Activated CD8-positive, alpha-beta T cell treated with anti-CD3 and anti-CD28 coated beads, Interleukin-2, amount 10 ng/mL, durations not matched to agents 7 days and 5 days (primary cell): ENCODE data around the gene TNNC1. TPM values are rescaled to one million over a fixed set of nuclear protein-coding genes. Genes with fewer than 3 reads are reported as not detected.

Source experiments
- ATAC-seq: fragments of 150-1000 bp; cut with Tn5 transposase; one replicate; pipeline ENCODE4 v1.10.0; 2021; ENCODE audit warnings: moderate library complexity
- CTCF ChIA-PET: fragments of 350-600 bp; sonication (Branson Sonifier 250); formaldehyde crosslinking; loops from one replicate; lab custom pipeline; 2021; ENCODE audit warnings: antibody characterized with exemption; lab: Charles Lee
- POLR2A ChIA-PET: fragments of 350-600 bp; sonication (Branson Sonifier 250); formaldehyde crosslinking; loops from one replicate; lab custom pipeline; 2021; ENCODE audit warnings: antibody characterized with exemption; lab: Charles Lee
- DNase-seq: peaks from one replicate; pipeline ENCODE4 v3.0.0-alpha.2; 2020
- H3K27ac Mint-ChIP-seq: one replicate; pipeline ENCODE4 v1.8.0; 2021; ENCODE audit warnings: mild to moderate bottlenecking, mixed read lengths
- H3K27me3 Mint-ChIP-seq: one replicate; pipeline ENCODE4 v1.8.0; 2021; ENCODE audit warnings: low read depth, mixed read lengths
- H3K36me3 Mint-ChIP-seq: one replicate; pipeline ENCODE4 v1.8.0; 2021; ENCODE audit warnings: low read depth, mixed read lengths
- H3K4me1 Mint-ChIP-seq: one replicate; pipeline ENCODE4 v1.8.0; 2021; ENCODE audit warnings: low read depth, mixed read lengths
- H3K4me3 Mint-ChIP-seq: one replicate; pipeline ENCODE4 v1.8.0; 2021; ENCODE audit warnings: mild to moderate bottlenecking, mixed read lengths
- H3K9me3 Mint-ChIP-seq: one replicate; pipeline ENCODE4 v1.8.0; 2022; ENCODE audit warnings: mixed read lengths; ENCODE audit not compliant: insufficient read depth
- total RNA-seq, 2 experiments: library from RNA; stranded (reverse); gene quantifications; one replicate each; pipeline ENCODE4 v1.2.3, GENCODE V29; 2021

Gene TNNC1
- total RNA-seq, 2 experiments from 2014 or later = 0.84 to 2.1 TPM

- no peak for DNase-seq
Measured at GRCh38 chr3:52481819-52482521, 28.1 kb upstream of the TNNC1 start.

GRCh38 chr3:52480768-52481715 is 27.2 kb upstream of the TNNC1 start:
- ChIA-PET POLR2A (no interaction called here), CTCF (no interaction called here)
- Mint-ChIP-seq H3K9me3 (no peaks in the 10 kb centered on the region), H3K27ac (peak overlapping the region; percentile 37), H3K4me3 (no peak overlapping the region), H3K4me1 (no peaks in the 10 kb centered on the region), H3K36me3 (peaks cover 37% of the 10 kb centered on the region), H3K27me3 (no peaks in the 10 kb centered on the region)
- DNase-seq = no peak
- no peak for ATAC-seq

More at GRCh38 chr3:52481819-52482521, 28.1 kb upstream of the TNNC1 start:
- Mint-ChIP-seq H3K4me1 (no peaks in the 10 kb centered on the region), H3K36me3 (peaks cover 32% of the 10 kb centered on the region), H3K27ac (no peak overlapping the region), H3K4me3 (no peak overlapping the region), H3K9me3 (no peaks in the 10 kb centered on the region), H3K27me3 (no peaks in the 10 kb centered on the region)
- ATAC-seq = no peak
- CTCF ChIA-PET = interaction anchor here (0.8 to 1.8 kb wide), 3 partner anchors 8 to 34 kb away, joined by 3 to 5 read pairs (median 3); no protein-coding TSS in a partner anchor
- POLR2A ChIA-PET = interaction anchor here (0.6 kb wide), 1 partner anchor 12 kb away, joined by 3 read pairs; no protein-coding TSS in a partner anchor

DNA sequence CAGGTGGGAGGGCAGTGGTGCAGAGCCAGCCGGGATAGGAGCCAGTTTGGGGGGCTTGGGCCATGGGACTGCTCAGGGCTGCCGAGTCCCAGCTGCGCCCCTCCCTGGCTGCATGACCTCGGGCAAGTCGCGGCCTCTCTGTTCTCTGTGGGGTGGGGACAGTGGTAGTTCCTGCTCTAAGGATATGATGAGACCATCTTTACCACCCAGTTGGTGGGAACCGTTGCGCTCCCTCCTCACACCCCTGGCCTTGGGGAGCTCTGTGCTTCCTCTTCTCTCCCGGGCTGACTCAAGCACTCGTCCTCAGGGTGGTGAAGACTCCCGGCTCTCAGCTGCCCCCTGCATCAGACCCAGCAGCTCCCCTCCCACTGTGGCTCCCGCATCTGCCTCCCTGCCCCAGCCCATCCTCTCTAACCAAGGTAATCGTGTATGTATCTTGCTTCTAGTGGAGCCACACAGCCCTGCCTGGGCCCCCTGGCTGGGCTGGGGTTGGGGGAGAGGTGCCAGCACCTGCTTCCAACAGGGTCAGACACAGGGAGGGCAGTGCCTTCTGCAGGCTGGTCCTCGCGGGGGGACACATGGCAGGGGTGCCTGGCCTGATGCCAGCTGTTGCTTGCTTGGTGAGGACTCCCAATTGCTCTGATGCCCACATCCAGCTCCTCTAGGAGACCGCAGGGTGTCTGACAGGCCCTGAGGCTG is 26.2 kb upstream of the TNNC1 start:
- no peak overlapping the region for H3K27ac Mint-ChIP-seq
- no peak overlapping the region for H3K4me3 Mint-ChIP-seq
- H3K9me3 Mint-ChIP-seq = no peaks in the 10 kb centered on the region
- no peaks in the 10 kb centered on the region for H3K4me1 Mint-ChIP-seq
- POLR2A ChIA-PET = interaction anchor here (0.8 kb wide), 1 partner anchor 15 kb away, joined by 4 read pairs; the partner anchor contains the start of gene STAB1
- H3K36me3 Mint-ChIP-seq = peaks cover 42% of the 10 kb centered on the region
- no peaks in the 10 kb centered on the region for H3K27me3 Mint-ChIP-seq
- no peak for DNase-seq
- CTCF ChIA-PET = no interaction called here
- ATAC-seq = no peak

DNA sequence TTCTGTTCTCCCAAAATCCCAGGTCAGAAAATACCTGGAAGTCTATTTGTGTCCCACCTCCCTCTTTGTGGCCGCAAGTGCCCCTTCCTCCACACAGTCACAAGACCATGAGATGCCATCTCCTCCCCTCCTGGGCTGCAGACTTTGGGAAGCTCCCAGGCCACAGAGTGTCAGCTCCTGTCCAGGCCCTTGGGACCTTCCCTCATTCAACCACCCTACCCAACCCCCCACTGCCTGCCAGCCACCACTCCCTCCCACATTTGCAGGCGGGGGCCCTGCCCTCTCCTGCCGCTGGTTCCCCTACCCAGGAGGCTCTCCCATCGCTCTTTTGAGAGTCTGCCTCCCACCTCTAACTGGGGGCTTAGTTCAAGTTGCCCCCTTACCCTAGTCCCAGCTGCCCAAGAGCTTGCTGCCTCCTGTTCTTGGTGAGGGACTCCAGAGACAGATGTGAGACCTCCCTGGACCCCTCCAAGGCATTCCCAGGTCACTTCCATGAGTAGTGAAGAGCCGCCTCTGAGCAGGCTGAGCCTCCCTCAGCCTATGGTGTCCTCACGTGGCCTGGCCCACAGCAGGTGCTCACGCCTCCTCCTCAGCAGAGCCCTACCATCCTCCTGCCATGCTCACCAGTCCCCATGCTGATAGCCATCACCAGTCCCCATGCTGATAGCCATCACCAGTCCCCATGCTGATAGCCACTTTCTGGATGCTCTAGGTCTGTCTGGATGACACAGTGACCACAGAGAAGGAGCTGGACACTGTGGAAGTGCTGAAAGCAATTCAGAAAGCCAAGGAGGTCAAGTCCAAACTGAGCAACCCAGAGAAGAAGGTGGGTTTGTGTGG is 25.4 kb upstream of the TNNC1 start:
- CTCF ChIA-PET = no interaction called here
- H3K4me3 Mint-ChIP-seq = no peak overlapping the region
- H3K9me3 Mint-ChIP-seq = no peaks in the 10 kb centered on the region
- DNase-seq = no peak
- POLR2A ChIA-PET = interaction anchor here (0.8 kb wide), 1 partner anchor 16 kb away, joined by 4 read pairs; the partner anchor contains the start of gene STAB1
- H3K4me1 Mint-ChIP-seq = no peaks in the 10 kb centered on the region
- no peak overlapping the region for H3K27ac Mint-ChIP-seq
- no peak for ATAC-seq
- H3K27me3 Mint-ChIP-seq = no peaks in the 10 kb centered on the region
- H3K36me3 Mint-ChIP-seq = peaks cover 46% of the 10 kb centered on the region

DNA sequence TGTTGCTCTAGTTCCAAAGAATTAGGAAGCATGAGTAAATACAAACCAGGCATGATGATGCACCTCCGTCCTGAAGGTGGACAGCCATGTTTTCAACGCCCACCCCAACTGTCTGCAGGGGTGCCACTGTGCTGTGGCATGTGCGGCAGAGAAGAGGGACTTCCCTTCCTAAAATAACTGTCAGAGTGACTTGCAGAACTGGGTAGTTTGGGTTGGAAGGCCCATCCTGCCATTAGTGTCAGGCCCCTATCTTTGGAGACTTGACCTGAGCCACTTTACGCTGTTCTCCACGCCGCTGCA is 23.9 kb upstream of the TNNC1 start:
- ATAC-seq = no peak

GRCh38 chr3:52477076-52477795 is 23.4 kb upstream of the TNNC1 start:
- no peaks in the 10 kb centered on the region for H3K9me3 Mint-ChIP-seq
- no peaks in the 10 kb centered on the region for H3K4me1 Mint-ChIP-seq
- peaks cover 56% of the 10 kb centered on the region for H3K36me3 Mint-ChIP-seq
- ATAC-seq (no peak), DNase-seq (no peak)
- ChIA-PET POLR2A (no interaction called here), CTCF (no interaction called here)
- H3K27me3 Mint-ChIP-seq = no peaks in the 10 kb centered on the region
- no peak overlapping the region for H3K4me3 Mint-ChIP-seq
- H3K27ac Mint-ChIP-seq = no peak overlapping the region

More for the DNA sequence above, 23.9 kb upstream of the TNNC1 start:
- peaks cover 54% of the 10 kb centered on the region for H3K36me3 Mint-ChIP-seq
- H3K4me1 Mint-ChIP-seq = no peaks in the 10 kb centered on the region
- H3K27ac Mint-ChIP-seq = no peak overlapping the region
- H3K27me3 Mint-ChIP-seq = no peaks in the 10 kb centered on the region
- ChIA-PET POLR2A (no interaction called here), CTCF (no interaction called here)
- no peak overlapping the region for H3K4me3 Mint-ChIP-seq
- DNase-seq = no peak
- H3K9me3 Mint-ChIP-seq = no peaks in the 10 kb centered on the region

- no peaks in the 10 kb centered on the region for H3K27me3 Mint-ChIP-seq
- peaks cover 37% of the 10 kb centered on the region for H3K36me3 Mint-ChIP-seq
- H3K4me1 Mint-ChIP-seq = no peaks in the 10 kb centered on the region
- DNase-seq (no peak), ATAC-seq (no peak)
- ChIA-PET CTCF (no interaction called here), POLR2A (no interaction called here)
- H3K9me3 Mint-ChIP-seq = no peaks in the 10 kb centered on the region
- H3K4me3 Mint-ChIP-seq = no peak overlapping the region
- no peak overlapping the region for H3K27ac Mint-ChIP-seq
Measured at GRCh38 chr3:52473026-52473425, 19.2 kb upstream of the TNNC1 start.

- ChIA-PET POLR2A (no interaction called here), CTCF (interaction anchor here (1.0 to 1.5 kb wide), 3 partner anchors 10 to 12 kb away, joined by 3 to 5 read pairs (median 3); no protein-coding TSS in a partner anchor)
- no peaks in the 10 kb centered on the region for H3K9me3 Mint-ChIP-seq
- H3K27me3 Mint-ChIP-seq = no peaks in the 10 kb centered on the region
- DNase-seq (no peak), ATAC-seq (no peak)
- H3K27ac Mint-ChIP-seq = no peak overlapping the region
- H3K36me3 Mint-ChIP-seq = peaks cover 35% of the 10 kb centered on the region
- no peak overlapping the region for H3K4me3 Mint-ChIP-seq
- no peaks in the 10 kb centered on the region for H3K4me1 Mint-ChIP-seq
Measured at GRCh38 chr3:52472239-52473000, 18.6 kb upstream of the TNNC1 start.

DNA sequence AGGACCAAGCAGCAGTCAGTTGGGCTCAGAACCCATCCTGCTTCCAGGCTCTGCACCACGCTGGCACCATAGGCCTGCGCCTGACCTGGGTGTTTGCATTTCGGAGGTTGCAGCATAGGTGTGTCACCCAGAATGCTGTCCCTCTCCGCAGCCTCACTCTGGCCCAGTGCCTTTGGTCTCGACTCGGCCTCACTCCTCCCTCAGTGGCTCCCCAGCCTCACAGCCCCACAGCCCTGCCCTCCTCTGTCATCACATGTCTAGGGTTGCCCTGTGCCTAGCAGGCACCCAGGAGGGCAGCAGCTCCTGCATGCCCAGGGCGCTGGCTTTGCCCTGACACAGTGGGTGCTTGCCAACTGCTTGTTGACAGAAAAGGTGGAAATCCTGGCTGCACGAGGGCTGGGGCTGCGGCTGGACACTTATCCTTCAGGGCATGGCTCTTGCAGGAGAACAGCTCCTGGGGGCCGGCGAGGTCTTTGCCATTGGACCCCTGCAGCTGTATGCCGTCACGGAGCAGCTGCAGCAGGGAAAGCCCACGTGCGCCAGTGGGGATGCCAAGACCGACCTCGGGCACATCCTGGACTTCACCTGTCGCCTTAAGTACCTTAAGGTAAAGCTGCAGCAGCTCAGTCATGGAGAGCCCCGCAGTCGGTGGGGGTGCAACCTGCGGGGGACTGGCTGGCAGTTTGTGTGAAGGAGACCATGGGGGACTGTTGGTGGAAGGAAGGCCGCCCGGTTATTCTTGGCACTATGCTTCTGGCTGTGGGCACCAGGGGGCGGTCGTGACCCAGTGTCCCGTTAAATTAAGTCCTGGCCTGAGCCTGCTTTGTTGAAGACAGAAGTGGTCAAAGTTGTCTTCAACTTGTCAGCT is 17.8 kb upstream of the TNNC1 start:
- ChIA-PET CTCF (interaction anchor here (1.0 to 1.8 kb wide), 5 partner anchors 9 to 25 kb away, joined by 3 to 6 read pairs (median 5); no protein-coding TSS in a partner anchor), POLR2A (interaction anchor here (0.6 kb wide), 1 partner anchor 38 kb away, joined by 3 read pairs; no protein-coding TSS in a partner anchor)
- H3K4me1 Mint-ChIP-seq = no peaks in the 10 kb centered on the region
- no peak overlapping the region for H3K27ac Mint-ChIP-seq
- DNase-seq (peak; percentile 47), ATAC-seq (peak; percentile 54)
- peaks cover 34% of the 10 kb centered on the region for H3K36me3 Mint-ChIP-seq
- no peaks in the 10 kb centered on the region for H3K9me3 Mint-ChIP-seq
- no peaks in the 10 kb centered on the region for H3K27me3 Mint-ChIP-seq
- H3K4me3 Mint-ChIP-seq = no peak overlapping the region
